Upper lobe of left lung (tissue), 4 donors: ENCODE results near the gene CKAP2.

ENCODE experiments used
- EP300 ChIP-seq, 4 donors: sonication (generic); formaldehyde crosslinking; IDR thresholded peaks; one replicate each; pipeline ENCODE4 v1.5.1; 2017; ENCODE audit warnings: antibody characterized with exemption in 4 of 4, control low read depth in 2 of 4
- POLR2A ChIP-seq, 4 donors: fragments of 450-650 bp; IDR thresholded peaks; one replicate each; pipeline ENCODE4 v1.5.1; 2016 to 2017; ENCODE audit warnings: antibody characterized with exemption in 4 of 4, mild to moderate bottlenecking in 2 of 4
- TF ChIP-seq, protein P1 (sequence below), 6 experiments: fragments of 450-650 bp in 4 of 6; fragments of 200-600 bp in 2 of 6; sonication (generic) in 2 of 6; IDR thresholded peaks; one replicate each; pipeline ENCODE4 v1.5.1; 2016 to 2019; ENCODE audit warnings: antibody characterized with exemption in 6 of 6

- TF ChIP-seq, protein P1, sequence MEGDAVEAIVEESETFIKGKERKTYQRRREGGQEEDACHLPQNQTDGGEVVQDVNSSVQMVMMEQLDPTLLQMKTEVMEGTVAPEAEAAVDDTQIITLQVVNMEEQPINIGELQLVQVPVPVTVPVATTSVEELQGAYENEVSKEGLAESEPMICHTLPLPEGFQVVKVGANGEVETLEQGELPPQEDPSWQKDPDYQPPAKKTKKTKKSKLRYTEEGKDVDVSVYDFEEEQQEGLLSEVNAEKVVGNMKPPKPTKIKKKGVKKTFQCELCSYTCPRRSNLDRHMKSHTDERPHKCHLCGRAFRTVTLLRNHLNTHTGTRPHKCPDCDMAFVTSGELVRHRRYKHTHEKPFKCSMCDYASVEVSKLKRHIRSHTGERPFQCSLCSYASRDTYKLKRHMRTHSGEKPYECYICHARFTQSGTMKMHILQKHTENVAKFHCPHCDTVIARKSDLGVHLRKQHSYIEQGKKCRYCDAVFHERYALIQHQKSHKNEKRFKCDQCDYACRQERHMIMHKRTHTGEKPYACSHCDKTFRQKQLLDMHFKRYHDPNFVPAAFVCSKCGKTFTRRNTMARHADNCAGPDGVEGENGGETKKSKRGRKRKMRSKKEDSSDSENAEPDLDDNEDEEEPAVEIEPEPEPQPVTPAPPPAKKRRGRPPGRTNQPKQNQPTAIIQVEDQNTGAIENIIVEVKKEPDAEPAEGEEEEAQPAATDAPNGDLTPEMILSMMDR (IDR thresholded peaks at IDR 0.05): no peak
- no peak for TF ChIP-seq EP300 (IDR thresholded peaks at IDR 0.05)
- TF ChIP-seq POLR2A (IDR thresholded peaks at IDR 0.05): peak in 2 of 4 donors; percentile 64 to 89
Observed at GRCh38 chr13:52454820-52455676, at the start of gene CKAP2.
